Rectal smooth muscle tissue (tissue), 1 donor: ENCODE results near the gene SORCS3.

Experiments
- H3K27ac ChIP-seq: one replicate; pipeline ENCODE4 v1.7.0; 2013; ENCODE audit warnings: low read depth, low read length, inconsistent platforms
- H3K27me3 ChIP-seq: one replicate; pipeline ENCODE4 v1.7.0; 2013; ENCODE audit warnings: low read length; ENCODE audit not compliant: control insufficient read depth, insufficient read depth
- H3K36me3 ChIP-seq: one replicate; pipeline ENCODE4 v1.7.0; 2013; ENCODE audit warnings: low read length; ENCODE audit not compliant: control insufficient read depth, insufficient read depth
- H3K4me1 ChIP-seq: one replicate; pipeline ENCODE4 v1.7.0; 2013; ENCODE audit warnings: low read length; ENCODE audit not compliant: control insufficient read depth, insufficient read depth
- H3K4me3 ChIP-seq: one replicate; pipeline ENCODE4 v1.7.0; 2013; ENCODE audit warnings: low read length
- H3K9ac ChIP-seq: one replicate; pipeline ENCODE4 v1.7.0; 2013; ENCODE audit warnings: low read length

SORCS3 gene

DNA sequence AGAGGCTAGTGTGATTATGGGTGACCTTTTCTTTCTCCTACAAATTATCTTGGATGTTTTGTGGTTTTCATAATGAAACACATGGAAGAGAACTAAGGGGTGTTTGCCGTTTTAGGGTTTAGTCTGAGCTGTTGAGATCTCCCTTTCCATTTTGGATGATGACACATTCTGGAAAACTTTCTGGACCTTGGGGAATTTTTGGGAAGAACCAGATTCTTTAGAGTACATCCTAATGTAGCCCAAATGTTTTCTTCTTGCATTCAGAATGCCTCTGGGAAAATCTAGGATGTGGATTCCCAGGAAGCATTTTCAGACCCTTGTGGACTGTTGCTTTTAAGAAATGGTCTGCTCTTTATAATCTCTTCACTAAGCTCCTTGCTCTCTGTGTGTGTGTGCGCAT lies 165.7 kb downstream of the SORCS3 start:
- Histone ChIP-seq H3K36me3 (no peaks in the 10 kb centered on the region), H3K27ac (no peak overlapping the region), H3K9ac (no peak overlapping the region), H3K4me3 (no peak overlapping the region), H3K27me3 (no peaks in the 10 kb centered on the region), H3K4me1 (no peaks in the 10 kb centered on the region)

DNA sequence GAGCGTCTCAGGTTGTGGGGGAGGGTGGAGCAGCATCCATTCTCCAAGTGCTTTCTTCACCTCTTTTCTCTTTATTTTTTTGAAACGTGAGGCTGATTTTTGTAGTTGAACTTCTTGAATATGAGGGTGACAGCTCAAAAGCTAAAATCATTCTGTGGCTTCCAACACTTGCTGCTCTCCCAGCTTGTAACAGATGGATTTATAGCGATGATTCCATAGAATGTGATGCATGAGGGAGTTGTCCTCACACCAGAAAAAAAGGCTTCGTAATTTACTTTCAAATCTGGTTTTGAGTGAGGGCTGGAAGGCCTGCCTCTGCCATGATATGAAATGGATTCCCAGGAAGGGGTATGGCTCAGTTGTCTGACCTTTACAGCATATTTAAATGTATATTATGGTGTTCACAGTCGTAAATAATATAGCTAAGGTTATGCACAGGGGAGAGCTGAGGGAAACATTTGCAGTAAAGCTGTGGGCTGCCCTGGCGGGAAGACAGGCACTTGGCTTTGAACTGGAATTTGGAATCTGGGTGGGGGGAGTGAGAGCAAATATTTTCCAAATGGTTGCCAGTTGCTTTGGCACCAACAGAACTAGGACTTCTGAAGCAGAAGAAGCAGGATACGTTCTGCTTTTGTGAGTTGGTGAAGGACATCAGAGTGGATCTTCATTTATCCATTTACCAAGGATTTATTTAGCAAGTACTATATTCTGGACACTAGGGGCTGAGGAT lies 166.7 kb downstream of the SORCS3 start:
- H3K36me3 ChIP-seq: no peaks in the 10 kb centered on the region
- no peak overlapping the region for H3K27ac ChIP-seq
- no peak overlapping the region for H3K9ac ChIP-seq
- H3K4me1 ChIP-seq: no peaks in the 10 kb centered on the region
- no peaks in the 10 kb centered on the region for H3K27me3 ChIP-seq
- H3K4me3 ChIP-seq: no peak overlapping the region

DNA sequence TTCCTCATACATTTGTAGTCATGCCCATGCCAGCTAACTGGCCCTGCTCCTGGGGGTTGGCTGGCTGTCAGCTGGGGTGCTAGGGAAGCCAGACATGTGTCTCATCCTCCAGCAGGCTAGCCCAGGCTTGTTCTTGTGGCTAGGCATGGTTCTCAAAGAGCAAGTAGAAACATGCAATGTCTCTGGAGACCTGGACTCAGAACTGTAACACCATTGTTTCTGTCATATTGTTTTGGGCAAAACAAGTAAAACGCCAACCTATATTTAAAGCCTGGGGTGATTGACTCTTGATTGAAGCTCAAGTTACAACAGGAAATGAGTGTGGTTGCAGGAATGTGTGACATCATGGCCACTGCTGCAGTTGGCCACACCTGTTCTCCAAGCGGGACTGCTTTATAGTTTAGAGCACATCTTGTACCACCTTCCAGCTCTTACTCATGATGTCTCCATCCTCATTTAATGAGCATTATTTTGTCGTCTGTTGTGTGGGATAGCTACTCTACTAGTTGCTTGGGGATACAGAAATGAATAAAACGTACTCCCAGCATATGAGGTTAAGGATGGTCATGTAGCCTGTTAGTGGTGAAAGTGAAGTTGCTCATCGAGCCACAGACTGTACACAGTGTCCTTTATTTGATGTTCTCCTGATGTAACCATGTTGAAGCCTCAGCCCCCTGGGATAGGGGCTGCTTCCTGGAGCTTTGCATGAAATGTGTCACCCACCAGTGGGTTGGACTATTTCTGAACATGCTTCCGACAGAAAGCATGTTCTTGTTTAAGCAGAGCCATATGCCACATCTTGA lies 168.4 kb downstream of the SORCS3 start:
- Histone ChIP-seq H3K36me3 (no peaks in the 10 kb centered on the region), H3K27ac (no peak overlapping the region), H3K9ac (no peak overlapping the region), H3K4me1 (no peaks in the 10 kb centered on the region), H3K4me3 (no peak overlapping the region), H3K27me3 (no peaks in the 10 kb centered on the region)

DNA sequence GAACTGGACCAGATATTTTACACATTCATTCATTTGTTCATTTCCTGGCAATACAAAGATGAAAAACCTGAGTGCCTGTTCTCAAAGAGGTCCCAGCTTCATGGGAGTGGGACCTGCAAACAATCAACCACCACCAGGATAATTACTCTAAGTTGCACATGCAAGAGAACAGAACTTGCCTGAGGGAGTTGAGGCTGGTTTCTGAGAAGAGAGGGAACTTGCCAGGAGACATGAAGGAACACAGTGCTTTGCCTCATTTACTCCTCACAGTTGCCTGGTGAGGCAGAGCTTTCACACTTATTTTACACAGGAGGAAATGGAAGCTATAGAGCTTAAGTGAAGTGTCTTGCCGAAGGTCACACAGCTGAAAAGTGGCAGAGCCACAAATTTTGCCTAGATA lies 170.1 kb downstream of the SORCS3 start:
- Histone ChIP-seq H3K4me3 (no peak overlapping the region), H3K9ac (no peak overlapping the region), H3K36me3 (no peaks in the 10 kb centered on the region), H3K27ac (no peak overlapping the region), H3K27me3 (no peaks in the 10 kb centered on the region), H3K4me1 (no peaks in the 10 kb centered on the region)

DNA sequence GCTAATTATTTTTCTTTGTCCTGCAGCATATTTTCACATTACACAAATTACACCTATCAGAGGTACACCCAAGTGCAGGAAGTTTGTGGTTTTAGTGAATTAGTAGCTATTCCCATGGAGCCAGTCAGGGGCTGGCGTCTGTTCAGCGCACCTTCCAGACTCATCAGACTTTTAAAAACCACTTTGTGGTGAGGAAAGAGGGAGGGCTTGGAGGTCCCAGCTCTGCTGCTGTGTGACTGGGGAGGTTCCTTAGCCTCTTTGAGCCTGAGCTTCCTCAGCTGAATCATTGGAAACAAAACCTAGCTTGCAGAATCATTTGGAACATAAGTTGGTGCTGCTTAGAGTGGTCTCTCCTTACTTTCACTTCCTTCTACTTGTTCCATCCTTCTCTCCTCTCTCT lies 175.4 kb downstream of the SORCS3 start:
- H3K27ac ChIP-seq: no peak overlapping the region
- H3K9ac ChIP-seq: no peak overlapping the region
- H3K4me1 ChIP-seq: no peaks in the 10 kb centered on the region
- no peaks in the 10 kb centered on the region for H3K36me3 ChIP-seq
- no peaks in the 10 kb centered on the region for H3K27me3 ChIP-seq
- no peak overlapping the region for H3K4me3 ChIP-seq

DNA sequence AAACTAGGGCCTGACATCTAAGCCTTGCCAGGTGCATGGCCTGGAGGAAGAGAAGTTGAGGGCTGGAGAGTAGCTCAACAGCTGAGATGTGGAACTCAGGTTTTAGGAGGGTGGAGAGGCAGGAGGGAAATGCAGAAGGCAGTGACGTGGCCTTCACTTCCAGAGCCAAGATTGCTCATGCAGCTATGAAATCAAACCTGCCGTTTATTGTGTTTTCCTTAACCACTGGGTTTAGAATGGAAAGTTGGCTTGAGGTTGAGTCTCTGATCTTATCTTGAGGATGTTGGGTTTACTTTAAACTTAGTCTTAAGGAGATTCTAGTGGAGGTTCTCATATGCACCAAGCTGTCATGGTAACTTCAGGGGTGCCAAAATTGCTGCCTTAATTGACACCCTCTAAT lies 178.6 kb downstream of the SORCS3 start:
- Histone ChIP-seq H3K27ac (no peak overlapping the region), H3K4me1 (no peaks in the 10 kb centered on the region), H3K27me3 (no peaks in the 10 kb centered on the region), H3K4me3 (no peak overlapping the region), H3K36me3 (no peaks in the 10 kb centered on the region), H3K9ac (no peak overlapping the region)

DNA sequence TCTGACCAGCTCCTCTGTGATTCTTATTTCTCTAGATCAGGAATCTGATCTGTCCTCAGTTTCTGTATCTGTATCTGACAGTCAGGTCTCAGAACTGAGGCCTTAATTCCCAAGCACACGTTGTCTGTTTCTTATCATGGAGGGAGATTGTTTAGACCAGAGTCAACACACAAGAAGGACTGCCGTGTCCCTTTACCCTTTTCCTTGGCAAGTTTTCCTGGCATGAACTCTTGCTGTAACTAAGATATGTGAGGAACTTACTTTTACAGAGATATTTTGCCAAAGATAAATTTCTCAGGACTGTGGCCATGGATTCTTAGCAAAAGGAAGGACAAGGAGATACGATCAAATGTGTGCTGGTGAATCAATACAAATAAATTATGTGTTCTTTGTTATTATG lies 181.0 kb downstream of the SORCS3 start:
- Histone ChIP-seq H3K27me3 (no peaks in the 10 kb centered on the region), H3K4me1 (no peaks in the 10 kb centered on the region), H3K27ac (no peak overlapping the region), H3K9ac (no peak overlapping the region), H3K36me3 (no peaks in the 10 kb centered on the region), H3K4me3 (no peak overlapping the region)

DNA sequence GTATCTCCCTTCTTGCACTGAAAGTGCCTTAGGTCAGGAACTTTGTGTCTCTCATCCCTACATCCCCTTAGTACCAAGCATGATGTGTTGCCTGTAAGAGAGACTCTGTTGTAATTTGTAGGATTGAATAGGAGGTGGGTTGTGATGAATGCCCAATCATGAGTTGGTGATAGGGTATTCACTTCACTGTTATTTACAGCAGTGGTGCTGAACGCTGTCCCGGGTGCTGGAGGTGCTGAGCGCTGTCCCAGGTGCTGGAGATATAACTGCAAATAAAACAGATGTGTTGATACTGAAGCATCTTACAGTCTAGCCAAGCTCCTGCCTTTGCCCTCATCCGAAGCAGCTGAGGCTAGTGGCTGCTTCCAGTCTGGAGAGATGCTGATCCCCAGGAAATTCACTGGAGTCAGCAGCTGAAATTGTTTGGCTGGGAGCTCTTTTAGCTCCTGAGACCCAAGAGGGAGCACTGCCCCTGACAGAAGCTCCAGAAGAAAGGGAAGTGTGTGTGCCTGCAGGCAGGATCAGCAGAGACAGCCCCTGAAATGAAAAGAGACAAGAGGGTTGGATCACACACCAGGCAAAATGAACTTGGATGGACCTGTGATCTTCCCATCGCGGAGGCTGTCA lies 183.4 kb downstream of the SORCS3 start:
- Histone ChIP-seq H3K27ac (no peak overlapping the region), H3K36me3 (no peaks in the 10 kb centered on the region), H3K9ac (no peak overlapping the region), H3K27me3 (no peaks in the 10 kb centered on the region), H3K4me3 (no peak overlapping the region), H3K4me1 (no peaks in the 10 kb centered on the region)

DNA sequence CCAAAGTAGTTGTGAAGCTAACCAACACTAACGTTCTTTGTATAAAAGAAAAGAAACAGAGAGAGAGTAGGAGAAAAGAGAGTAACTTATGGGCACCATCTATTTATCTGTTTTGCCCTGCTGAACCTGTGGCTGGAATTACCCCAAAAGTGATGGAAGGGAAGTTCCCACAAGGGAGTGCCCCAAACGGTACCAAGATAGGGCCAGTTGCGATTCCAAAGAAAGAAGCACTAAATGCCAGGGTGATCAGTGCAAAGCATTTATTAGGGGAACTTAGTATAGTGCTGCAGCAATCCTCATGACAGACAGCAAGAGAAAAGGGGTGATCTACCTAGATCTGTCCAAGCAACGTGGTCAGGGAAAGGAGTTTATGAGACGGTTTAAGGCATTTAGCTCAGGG lies 190.2 kb downstream of the SORCS3 start:
- H3K27me3 ChIP-seq: no peaks in the 10 kb centered on the region
- no peaks in the 10 kb centered on the region for H3K36me3 ChIP-seq
- H3K9ac ChIP-seq: no peak overlapping the region
- H3K27ac ChIP-seq: no peak overlapping the region
- no peak overlapping the region for H3K4me3 ChIP-seq
- no peaks in the 10 kb centered on the region for H3K4me1 ChIP-seq

DNA sequence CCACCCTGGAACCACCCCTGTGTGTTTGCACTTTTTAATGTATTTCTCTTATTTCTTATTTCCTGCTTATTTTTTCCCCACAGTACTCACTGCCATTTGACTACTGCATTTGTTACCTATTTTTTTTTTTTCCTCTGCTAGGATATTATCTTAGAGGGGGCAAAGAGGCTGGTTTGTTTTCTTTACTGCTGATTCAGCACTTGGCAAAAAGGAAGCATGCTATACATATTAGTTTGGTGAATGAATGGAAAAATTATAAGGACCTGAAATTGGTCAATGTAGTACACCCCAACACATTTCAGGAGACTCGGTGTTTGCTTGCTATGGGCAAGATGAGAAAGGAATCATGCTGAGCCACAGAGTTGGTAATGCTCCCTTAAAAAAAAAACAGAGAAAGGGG lies 193.5 kb downstream of the SORCS3 start:
- Histone ChIP-seq H3K27ac (no peak overlapping the region), H3K27me3 (no peaks in the 10 kb centered on the region), H3K9ac (no peak overlapping the region)

DNA sequence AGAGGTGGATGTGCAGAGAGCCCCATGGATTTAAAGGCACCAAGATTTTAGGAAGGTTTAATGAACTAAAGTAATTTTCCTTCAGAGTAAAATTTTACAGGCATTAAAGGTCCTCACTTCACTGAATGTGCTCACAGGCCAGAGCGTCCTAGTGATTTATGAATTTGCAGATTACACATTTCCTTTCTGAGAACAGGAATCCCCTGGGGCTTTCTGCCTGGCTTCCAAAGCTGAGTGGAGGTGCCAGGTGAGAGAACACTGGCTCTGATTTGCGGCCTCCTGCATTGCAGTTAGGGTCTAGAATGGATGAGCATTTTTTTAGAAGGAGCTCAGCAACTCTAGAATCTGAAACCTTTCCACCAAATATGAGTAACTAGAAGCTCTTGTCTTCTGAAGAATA lies 194.3 kb downstream of the SORCS3 start:
- Histone ChIP-seq H3K9ac (no peak overlapping the region), H3K4me3 (no peak overlapping the region), H3K27me3 (no peaks in the 10 kb centered on the region), H3K27ac (no peak overlapping the region), H3K36me3 (no peaks in the 10 kb centered on the region), H3K4me1 (no peaks in the 10 kb centered on the region)

More for the DNA sequence above, 193.5 kb downstream of the SORCS3 start:
- Histone ChIP-seq H3K4me3 (no peak overlapping the region), H3K4me1 (no peaks in the 10 kb centered on the region), H3K36me3 (no peaks in the 10 kb centered on the region)

DNA sequence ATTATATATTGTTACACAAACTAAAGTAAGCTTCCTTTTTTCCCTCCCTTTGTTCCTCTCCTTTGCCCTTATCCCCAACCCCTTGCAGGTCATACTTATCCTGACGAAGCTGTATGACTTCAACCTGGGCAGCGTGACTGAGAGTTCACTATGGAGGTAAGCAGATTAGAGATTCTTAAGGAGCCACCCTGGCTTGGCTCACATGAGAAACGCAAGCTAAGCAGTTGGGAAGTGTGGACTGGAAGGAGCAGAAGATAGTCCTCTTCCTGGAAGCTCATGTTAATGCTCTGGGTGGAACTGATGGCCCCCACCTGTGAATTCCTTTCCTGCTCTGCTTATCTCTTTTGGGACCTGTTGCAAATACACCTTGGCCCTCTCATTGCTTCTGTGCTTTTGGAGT lies 201.6 kb downstream of the SORCS3 start:
- Histone ChIP-seq H3K36me3 (no peaks in the 10 kb centered on the region), H3K4me1 (no peaks in the 10 kb centered on the region), H3K9ac (no peak overlapping the region), H3K4me3 (no peak overlapping the region), H3K27me3 (no peaks in the 10 kb centered on the region), H3K27ac (no peak overlapping the region)
